GM21526 (cell line): ENCODE results near the gene PRKAA2.
"Not testable (repeated sequence)": the region's sequence is repeated elsewhere in the genome, so short reads cannot be mapped to it uniquely, and the experiment has no call there.

Source experiments
- ATAC-seq: cut with Tn5 transposase; IDR thresholded peaks from one replicate; pipeline ENCODE4 v1.9.1; 2021; ENCODE audit warnings: moderate library complexity; ENCODE audit not compliant: unreplicated experiment, low FRiP score

The PRKAA2 gene

GRCh38 chr1:56644919-56645676, at the start of gene PRKAA2:
TSS of gene PRKAA2 (plus strand) at chr1:56645314. CDS start at chr1:56645388, 74 bp downstream.
- no peak for ATAC-seq

- not testable (repeated sequence) for ATAC-seq
Observed at GRCh38 chr1:56595397-56596191, 49.5 kb upstream of the PRKAA2 start.

GRCh38 chr1:56610097-56610496, 35.0 kb upstream of the PRKAA2 start:
- ATAC-seq = not testable (repeated sequence)

- ATAC-seq = not testable (repeated sequence)
Observed at GRCh38 chr1:56610770-56611169, 34.3 kb upstream of the PRKAA2 start.

- ATAC-seq = no peak
Observed at GRCh38 chr1:56617141-56617540, 28.0 kb upstream of the PRKAA2 start.

GRCh38 chr1:56625819-56626440, 19.2 kb upstream of the PRKAA2 start:
- no peak for ATAC-seq

GRCh38 chr1:56626546-56626945, 18.6 kb upstream of the PRKAA2 start:
- no peak for ATAC-seq

- no peak for ATAC-seq
Observed at GRCh38 chr1:56627019-56627635, 18.0 kb upstream of the PRKAA2 start.

GRCh38 chr1:56627636-56628039, 17.5 kb upstream of the PRKAA2 start:
- no peak for ATAC-seq

GRCh38 chr1:56630786-56631185, 14.3 kb upstream of the PRKAA2 start:
- ATAC-seq = no peak

GRCh38 chr1:56631901-56632300, 13.2 kb upstream of the PRKAA2 start:
- no peak for ATAC-seq

- no peak for ATAC-seq
Observed at GRCh38 chr1:56634981-56635380, 10.1 kb upstream of the PRKAA2 start.

GRCh38 chr1:56638248-56638647, 6.9 kb upstream of the PRKAA2 start:
- no peak for ATAC-seq

- ATAC-seq = no peak
Observed at GRCh38 chr1:56639211-56639610, 5.9 kb upstream of the PRKAA2 start.

- no peak for ATAC-seq
Observed at GRCh38 chr1:56643661-56644060, 1.5 kb upstream of the PRKAA2 start.

GRCh38 chr1:56644064-56644918, 823 bp upstream of the PRKAA2 start:
- ATAC-seq = no peak

- ATAC-seq = no peak
Observed at GRCh38 chr1:56645677-56646305, 677 bp downstream of the PRKAA2 start.

GRCh38 chr1:56646611-56647010, 1.5 kb downstream of the PRKAA2 start:
- ATAC-seq = no peak

- ATAC-seq = no peak
Observed at GRCh38 chr1:56647106-56647505, 2.0 kb downstream of the PRKAA2 start.

- ATAC-seq = no peak
Observed at GRCh38 chr1:56648546-56648945, 3.4 kb downstream of the PRKAA2 start.
